ENCODE measurements around the gene TAF11L3. TPM values are rescaled to one million over a fixed set of nuclear protein-coding genes. Genes with fewer than 3 reads are reported as not detected.
"Not testable (repeated sequence)": the region's sequence is repeated elsewhere in the genome, so short reads cannot be mapped to it uniquely, and the experiment has no call there.

TAF11L3 gene
- total RNA-seq, result not detected
- long read RNA-seq, result 0 reads

- ATAC-seq; H3K4me1 ChIP-seq; intact Hi-C loops (cut with DNase I); H3K27ac ChIP-seq; DNase-seq; H3K27me3 ChIP-seq (ENCODE audit: low read depth); H3K4me3 ChIP-seq; H3K9me3 ChIP-seq; H3K36me3 ChIP-seq: not testable (repeated sequence)
Measured at GRCh38 chr5:17518067-17518466, at the start of gene TAF11L3. Gene TAF11L3 (plus strand): TSS chr5:17518367.

GRCh38 chr5:17470064-17470463 is 48.1 kb upstream of the TAF11L3 start:
- intact Hi-C loops (cut with DNase I), result no loop called here
- Histone ChIP-seq H3K4me3 (no peak overlapping the region), H3K36me3 (no peaks in the 10 kb centered on the region), H3K27me3 (ENCODE audit: low read depth) (no peaks in the 10 kb centered on the region), H3K9me3 (no peaks in the 10 kb centered on the region), H3K27ac (no peak overlapping the region), H3K4me1 (no peaks in the 10 kb centered on the region)
- no peak for ATAC-seq
- no peak for DNase-seq
- TF ChIP-seq, protein P1, sequence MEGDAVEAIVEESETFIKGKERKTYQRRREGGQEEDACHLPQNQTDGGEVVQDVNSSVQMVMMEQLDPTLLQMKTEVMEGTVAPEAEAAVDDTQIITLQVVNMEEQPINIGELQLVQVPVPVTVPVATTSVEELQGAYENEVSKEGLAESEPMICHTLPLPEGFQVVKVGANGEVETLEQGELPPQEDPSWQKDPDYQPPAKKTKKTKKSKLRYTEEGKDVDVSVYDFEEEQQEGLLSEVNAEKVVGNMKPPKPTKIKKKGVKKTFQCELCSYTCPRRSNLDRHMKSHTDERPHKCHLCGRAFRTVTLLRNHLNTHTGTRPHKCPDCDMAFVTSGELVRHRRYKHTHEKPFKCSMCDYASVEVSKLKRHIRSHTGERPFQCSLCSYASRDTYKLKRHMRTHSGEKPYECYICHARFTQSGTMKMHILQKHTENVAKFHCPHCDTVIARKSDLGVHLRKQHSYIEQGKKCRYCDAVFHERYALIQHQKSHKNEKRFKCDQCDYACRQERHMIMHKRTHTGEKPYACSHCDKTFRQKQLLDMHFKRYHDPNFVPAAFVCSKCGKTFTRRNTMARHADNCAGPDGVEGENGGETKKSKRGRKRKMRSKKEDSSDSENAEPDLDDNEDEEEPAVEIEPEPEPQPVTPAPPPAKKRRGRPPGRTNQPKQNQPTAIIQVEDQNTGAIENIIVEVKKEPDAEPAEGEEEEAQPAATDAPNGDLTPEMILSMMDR (IDR thresholded peaks at IDR 0.05), result no peak

- intact Hi-C loops (cut with DNase I); H3K27ac ChIP-seq; H3K36me3 ChIP-seq; ATAC-seq; H3K4me3 ChIP-seq; H3K4me1 ChIP-seq; H3K9me3 ChIP-seq; DNase-seq; H3K27me3 ChIP-seq (ENCODE audit: low read depth): not testable (repeated sequence)
Measured at GRCh38 chr5:17475064-17475463, 43.1 kb upstream of the TAF11L3 start.

DNA sequence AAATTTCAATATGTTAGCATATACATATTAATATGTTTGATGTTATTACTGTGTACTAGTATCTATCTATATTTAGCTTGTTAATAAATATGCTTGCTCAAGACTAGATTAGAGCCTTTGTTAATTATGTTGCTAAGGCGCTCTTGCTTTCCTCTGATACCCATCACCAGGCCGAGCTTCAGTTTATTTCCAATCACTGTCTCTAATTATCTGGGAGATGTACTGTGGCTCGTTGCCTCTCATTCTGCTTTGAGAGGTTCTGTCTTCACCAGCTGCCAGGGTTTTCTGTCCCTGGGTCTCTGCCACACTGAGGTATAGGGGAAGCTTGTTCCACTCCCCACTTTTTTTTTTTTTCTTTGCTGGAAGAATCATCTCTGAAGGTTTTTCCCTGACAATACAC is 41.1 kb upstream of the TAF11L3 start:
- no peak overlapping the region for H3K27ac ChIP-seq
- H3K36me3 ChIP-seq, result no peaks in the 10 kb centered on the region
- H3K4me1 ChIP-seq, result no peaks in the 10 kb centered on the region
- DNase-seq (no peak), ATAC-seq (no peak)
- no peaks in the 10 kb centered on the region for H3K27me3 ChIP-seq (ENCODE audit: low read depth)
- H3K9me3 ChIP-seq, result no peaks in the 10 kb centered on the region
- no peak overlapping the region for H3K4me3 ChIP-seq
- intact Hi-C loops (cut with DNase I), result no loop called here
- TF ChIP-seq, protein P1 (IDR thresholded peaks at IDR 0.05), result no peak

- ATAC-seq (no peak), DNase-seq (no peak)
- no peak overlapping the region for H3K4me3 ChIP-seq
- H3K4me1 ChIP-seq, result no peaks in the 10 kb centered on the region
- TF ChIP-seq, protein P1 (IDR thresholded peaks at IDR 0.05), result no peak
- intact Hi-C loops (cut with DNase I), result no loop called here
- no peaks in the 10 kb centered on the region for H3K36me3 ChIP-seq
- H3K9me3 ChIP-seq, result no peaks in the 10 kb centered on the region
- no peak overlapping the region for H3K27ac ChIP-seq
- no peaks in the 10 kb centered on the region for H3K27me3 ChIP-seq (ENCODE audit: low read depth)
Measured at GRCh38 chr5:17477573-17478265, 40.4 kb upstream of the TAF11L3 start.

DNA sequence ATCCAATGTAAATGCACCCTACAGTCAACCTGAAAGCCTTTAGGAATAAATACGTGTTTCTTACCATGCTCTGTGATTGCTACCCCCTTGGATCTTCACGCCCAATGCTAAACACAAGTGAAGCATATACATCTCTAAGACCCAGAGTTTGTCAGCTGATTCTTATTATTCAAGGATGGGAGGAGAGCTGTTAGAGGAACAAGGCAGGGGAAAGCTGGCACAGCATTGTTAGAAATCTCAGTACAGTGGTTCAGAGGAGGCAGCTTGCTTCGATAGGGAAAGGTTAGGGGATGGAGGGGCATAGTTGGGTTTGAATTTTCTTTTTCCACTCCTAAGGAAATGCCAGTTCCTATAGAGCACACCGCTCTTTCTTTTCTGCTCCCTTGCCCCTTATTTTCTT is 36.8 kb upstream of the TAF11L3 start:
- no peaks in the 10 kb centered on the region for H3K27me3 ChIP-seq (ENCODE audit: low read depth)
- no peak for ATAC-seq
- TF ChIP-seq, protein P1 (IDR thresholded peaks at IDR 0.05), result no peak
- H3K27ac ChIP-seq, result no peak overlapping the region
- no peaks in the 10 kb centered on the region for H3K36me3 ChIP-seq
- DNase-seq, result no peak
- no peaks in the 10 kb centered on the region for H3K9me3 ChIP-seq
- no peaks in the 10 kb centered on the region for H3K4me1 ChIP-seq
- intact Hi-C loops (cut with DNase I), result no loop called here
- no peak overlapping the region for H3K4me3 ChIP-seq
